ENCODE data around the gene ALAS1. TPM values are rescaled to one million over a fixed set of nuclear protein-coding genes. Genes with fewer than 3 reads are reported as not detected.
"Not testable (repeated sequence)": the region's sequence is repeated elsewhere in the genome, so short reads cannot be mapped to it uniquely, and the experiment has no call there.

Gene ALAS1
- polyA plus RNA-seq, 1 experiment: 61.7 TPM

DNA sequence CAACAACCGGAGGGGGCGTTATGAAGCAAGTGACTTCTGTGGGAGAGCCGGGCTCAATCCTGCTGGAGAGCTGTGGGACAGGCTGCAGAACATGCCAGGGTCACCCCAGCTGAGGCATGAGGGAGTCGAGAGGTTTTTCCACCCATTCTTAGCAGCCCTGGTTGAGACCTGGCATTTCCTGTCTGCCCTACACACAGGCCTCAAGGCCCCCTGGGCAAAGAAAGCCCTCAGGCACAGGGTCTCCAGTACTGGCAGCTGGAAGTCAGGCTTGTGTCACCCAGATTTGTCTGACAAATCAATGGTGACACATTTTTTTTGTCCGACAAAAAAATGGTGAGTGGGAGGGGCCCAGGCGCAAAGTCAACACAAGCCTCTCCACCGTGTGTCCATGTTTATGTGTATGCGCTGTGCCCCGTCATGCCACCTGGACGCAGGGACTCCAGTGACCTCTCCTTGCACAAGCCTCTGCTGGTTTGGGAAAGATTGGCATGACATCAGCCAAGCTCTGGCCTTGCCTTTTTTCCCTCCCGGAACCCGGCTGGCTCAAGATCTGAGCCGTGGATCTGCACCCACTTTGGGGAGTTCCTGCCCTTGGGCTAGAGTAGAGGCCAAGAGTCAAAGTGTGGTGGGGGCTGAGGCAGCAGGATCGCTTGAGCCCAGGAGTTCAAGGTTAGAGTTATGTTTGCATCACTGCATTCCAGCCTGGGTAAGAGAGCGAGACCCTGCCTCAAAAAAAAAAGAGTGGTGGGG is 20.8 kb upstream of the ALAS1 start:
- Histone ChIP-seq H3K4me3 (ENCODE audit: low read depth, low read length) (no peak overlapping the region), H3K27me3 (ENCODE audit: control insufficient read depth, insufficient read depth, low read length) (peaks cover 2% of the 10 kb centered on the region), H3K9me3 (ENCODE audit: control insufficient read depth, insufficient read depth, low read length) (no peaks in the 10 kb centered on the region), H3K27ac (ENCODE audit: low read depth, low read length) (no peak overlapping the region)
- ChIA-PET CTCF (no interaction called here), POLR2A (no interaction called here)
- no peak for DNase-seq (ENCODE audit: low read depth, low spot score)
- TF ChIP-seq, protein P1, sequence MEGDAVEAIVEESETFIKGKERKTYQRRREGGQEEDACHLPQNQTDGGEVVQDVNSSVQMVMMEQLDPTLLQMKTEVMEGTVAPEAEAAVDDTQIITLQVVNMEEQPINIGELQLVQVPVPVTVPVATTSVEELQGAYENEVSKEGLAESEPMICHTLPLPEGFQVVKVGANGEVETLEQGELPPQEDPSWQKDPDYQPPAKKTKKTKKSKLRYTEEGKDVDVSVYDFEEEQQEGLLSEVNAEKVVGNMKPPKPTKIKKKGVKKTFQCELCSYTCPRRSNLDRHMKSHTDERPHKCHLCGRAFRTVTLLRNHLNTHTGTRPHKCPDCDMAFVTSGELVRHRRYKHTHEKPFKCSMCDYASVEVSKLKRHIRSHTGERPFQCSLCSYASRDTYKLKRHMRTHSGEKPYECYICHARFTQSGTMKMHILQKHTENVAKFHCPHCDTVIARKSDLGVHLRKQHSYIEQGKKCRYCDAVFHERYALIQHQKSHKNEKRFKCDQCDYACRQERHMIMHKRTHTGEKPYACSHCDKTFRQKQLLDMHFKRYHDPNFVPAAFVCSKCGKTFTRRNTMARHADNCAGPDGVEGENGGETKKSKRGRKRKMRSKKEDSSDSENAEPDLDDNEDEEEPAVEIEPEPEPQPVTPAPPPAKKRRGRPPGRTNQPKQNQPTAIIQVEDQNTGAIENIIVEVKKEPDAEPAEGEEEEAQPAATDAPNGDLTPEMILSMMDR (IDR thresholded peaks at IDR 0.05; ENCODE audit: low read depth, low read length): no peak

DNA sequence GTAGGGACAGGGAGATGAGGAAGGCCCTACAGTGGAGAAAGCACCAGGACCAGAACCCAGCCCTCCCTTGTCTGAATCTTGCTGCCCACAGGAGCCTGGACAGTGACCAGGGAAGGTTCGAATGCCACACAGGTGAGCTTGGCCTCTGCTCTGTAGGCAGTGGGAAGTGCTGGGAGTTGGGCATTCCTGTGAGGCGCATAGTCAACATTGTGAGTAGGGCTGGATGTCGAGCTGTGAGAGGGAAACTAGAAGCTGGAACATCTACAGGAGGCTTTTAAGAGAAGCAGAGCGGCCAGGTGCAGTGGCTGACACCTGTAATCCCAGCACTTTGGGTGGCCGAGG is 20.3 kb upstream of the ALAS1 start:
- TF ChIP-seq, protein P1 (IDR thresholded peaks at IDR 0.05; ENCODE audit: low read depth, low read length): no peak
- H3K9me3 ChIP-seq (ENCODE audit: control insufficient read depth, insufficient read depth, low read length): no peaks in the 10 kb centered on the region
- ChIA-PET CTCF (no interaction called here), POLR2A (no interaction called here)
- DNase-seq (ENCODE audit: low read depth, low spot score): no peak
- H3K27ac ChIP-seq (ENCODE audit: low read depth, low read length): no peak overlapping the region
- no peak overlapping the region for H3K4me3 ChIP-seq (ENCODE audit: low read depth, low read length)
- peaks cover 2% of the 10 kb centered on the region for H3K27me3 ChIP-seq (ENCODE audit: control insufficient read depth, insufficient read depth, low read length)

DNA sequence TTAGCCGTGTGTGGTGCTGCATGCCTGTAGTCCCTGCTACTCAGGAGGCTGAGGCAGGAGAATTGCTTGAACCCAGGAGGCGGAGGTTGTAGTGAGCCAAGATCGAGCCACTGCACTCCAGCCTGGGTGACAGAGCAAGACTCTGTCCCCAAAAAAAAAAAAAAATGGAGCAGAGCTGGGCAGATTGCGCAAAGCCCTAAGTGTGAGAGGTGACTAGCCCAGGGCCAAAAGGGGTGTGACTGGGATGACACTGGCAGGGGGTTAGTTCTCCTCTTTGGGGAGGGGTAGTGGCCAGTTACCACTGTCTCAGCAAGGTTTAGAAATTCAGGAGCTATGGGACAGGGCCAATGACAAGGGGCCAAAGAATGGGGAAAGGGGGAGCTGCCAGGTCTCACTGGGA is 19.8 kb upstream of the ALAS1 start:
- H3K4me3 ChIP-seq (ENCODE audit: low read depth, low read length); DNase-seq (ENCODE audit: low read depth, low spot score); CTCF ChIA-PET; POLR2A ChIA-PET; H3K9me3 ChIP-seq (ENCODE audit: control insufficient read depth, insufficient read depth, low read length); H3K27me3 ChIP-seq (ENCODE audit: control insufficient read depth, insufficient read depth, low read length); H3K27ac ChIP-seq (ENCODE audit: low read depth, low read length): not testable (repeated sequence)

DNA sequence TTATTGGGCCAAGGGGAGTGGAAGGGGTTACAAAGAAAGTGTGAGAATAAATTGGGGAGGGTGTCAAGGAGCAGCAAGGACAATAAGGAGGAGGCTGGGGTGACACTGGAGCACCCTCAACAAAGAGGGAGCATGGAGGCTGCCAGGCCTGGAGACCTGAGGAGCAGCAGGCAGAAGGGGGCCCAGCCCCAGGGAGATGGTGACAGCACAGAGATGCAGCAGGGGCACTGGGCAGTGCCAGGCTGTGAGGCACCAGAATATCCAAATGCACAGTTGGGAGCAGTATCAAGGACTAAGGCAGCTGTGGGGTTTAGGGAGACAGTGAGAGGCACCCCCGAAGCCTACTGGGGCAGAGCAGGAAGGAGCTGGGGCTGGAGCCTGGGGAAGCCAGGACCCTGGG is 19.4 kb upstream of the ALAS1 start:
- Histone ChIP-seq H3K27ac (ENCODE audit: low read depth, low read length) (no peak overlapping the region), H3K9me3 (ENCODE audit: control insufficient read depth, insufficient read depth, low read length) (no peaks in the 10 kb centered on the region), H3K27me3 (ENCODE audit: control insufficient read depth, insufficient read depth, low read length) (peaks cover 2% of the 10 kb centered on the region), H3K4me3 (ENCODE audit: low read depth, low read length) (no peak overlapping the region)
- no peak for DNase-seq (ENCODE audit: low read depth, low spot score)
- ChIA-PET POLR2A (no interaction called here), CTCF (no interaction called here)
- TF ChIP-seq, protein P1 (IDR thresholded peaks at IDR 0.05; ENCODE audit: low read depth, low read length): no peak

DNA sequence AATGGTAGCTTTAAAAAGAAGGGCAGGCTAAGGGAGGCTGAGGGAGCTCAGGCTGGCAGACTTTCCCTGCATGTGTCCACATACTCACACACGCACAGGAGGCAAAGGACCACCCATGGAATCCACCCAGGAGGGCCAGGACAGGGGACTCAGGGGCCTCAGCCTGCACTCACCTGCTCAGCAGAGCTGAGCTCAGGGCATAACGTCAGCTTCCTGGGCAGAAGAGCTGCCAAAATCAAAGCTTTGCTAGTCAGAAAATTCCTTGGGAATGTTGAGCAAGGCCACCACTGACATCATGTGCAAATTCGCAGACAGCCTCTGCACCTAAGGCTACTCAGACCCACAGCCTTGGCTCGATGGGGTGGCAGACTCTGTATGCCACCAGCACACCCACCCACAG is 16.4 kb upstream of the ALAS1 start:
- Histone ChIP-seq H3K27ac (ENCODE audit: low read depth, low read length) (no peak overlapping the region), H3K9me3 (ENCODE audit: control insufficient read depth, insufficient read depth, low read length) (no peaks in the 10 kb centered on the region), H3K27me3 (ENCODE audit: control insufficient read depth, insufficient read depth, low read length) (peaks cover 2% of the 10 kb centered on the region), H3K4me3 (ENCODE audit: low read depth, low read length) (no peak overlapping the region)
- no peak for DNase-seq (ENCODE audit: low read depth, low spot score)
- POLR2A ChIA-PET: interaction anchor here (0.5 to 0.7 kb wide), 2 partner anchors 23 to 33 kb away, joined by 3 to 6 read pairs; no protein-coding TSS in a partner anchor
- TF ChIP-seq, protein P1 (IDR thresholded peaks at IDR 0.05; ENCODE audit: low read depth, low read length): no peak
- CTCF ChIA-PET: interaction anchor here (1.8 kb wide), 1 partner anchor 39 kb away, joined by 5 read pairs; no protein-coding TSS in a partner anchor
